H9 (cell line): ENCODE data around the gene SESN2. TPM values are rescaled to one million over a fixed set of nuclear protein-coding genes. Genes with fewer than 3 reads are reported as not detected.

Experiments
- DNase-seq: peaks from one replicate; pipeline ENCODE4 v3.0.0-alpha.2; 2017
- H2AFZ ChIP-seq: one replicate; pipeline ENCODE4 v1.6.1; 2013; ENCODE audit warnings: mild to moderate bottlenecking, low read length, control low read depth, moderate library complexity
- H2AK5ac ChIP-seq: 2 replicates; pipeline ENCODE4 v1.6.1; 2013; ENCODE audit warnings: low read length, control low read depth, mixed read lengths; ENCODE audit not compliant: insufficient read length
- H2BK120ac ChIP-seq: one replicate; pipeline ENCODE4 v1.6.1; 2013; ENCODE audit warnings: low read depth, mild to moderate bottlenecking, low read length, control low read depth, inconsistent platforms; ENCODE audit not compliant: poor library complexity, severe bottlenecking
- H2BK12ac ChIP-seq: 2 replicates; pipeline ENCODE4 v1.6.1; 2013; ENCODE audit warnings: low read length, control low read depth, mixed read lengths, low read depth; ENCODE audit not compliant: insufficient read length
- H2BK15ac ChIP-seq: 2 replicates; pipeline ENCODE4 v1.6.1; 2013; ENCODE audit warnings: low read depth, low read length, control low read depth
- H2BK20ac ChIP-seq: one replicate; pipeline ENCODE4 v1.6.1; 2013; ENCODE audit warnings: low read depth, mild to moderate bottlenecking, low read length, control low read depth, inconsistent platforms; ENCODE audit not compliant: poor library complexity, severe bottlenecking
- H2BK5ac ChIP-seq: 2 replicates; pipeline ENCODE4 v1.6.1; 2013; ENCODE audit warnings: low read length, control low read depth, mixed read lengths; ENCODE audit not compliant: insufficient read length
- H3K14ac ChIP-seq: 2 replicates; pipeline ENCODE4 v1.6.1; 2013; ENCODE audit warnings: low read length, control low read depth; ENCODE audit not compliant: insufficient read depth
- H3K18ac ChIP-seq: 2 replicates; pipeline ENCODE4 v1.6.1; 2013; ENCODE audit warnings: low read depth, mild to moderate bottlenecking, mixed read lengths, low read length, control low read depth; ENCODE audit not compliant: insufficient read length
- H3K23ac ChIP-seq: 2 replicates; pipeline ENCODE4 v1.6.1; 2013; ENCODE audit warnings: low read length, control low read depth, mixed read lengths, low read depth; ENCODE audit not compliant: insufficient read length
- H3K23me2 ChIP-seq: 2 replicates; pipeline ENCODE4 v1.6.1; 2013; ENCODE audit warnings: low read depth, mild to moderate bottlenecking, mixed read lengths, low read length, control low read depth; ENCODE audit not compliant: insufficient read length, poor library complexity, severe bottlenecking
- H3K27ac ChIP-seq: 2 replicates; pipeline ENCODE4 v1.5.1; 2013; ENCODE audit warnings: low read length, control low read depth, mixed read lengths, low read depth; ENCODE audit not compliant: insufficient read length
- H3K27me3 ChIP-seq: 2 replicates; pipeline ENCODE4 v1.6.1; 2013; ENCODE audit warnings: low read length, control low read depth, inconsistent platforms; ENCODE audit not compliant: insufficient read depth
- H3K4ac ChIP-seq: 2 replicates; pipeline ENCODE4 v1.6.1; 2013; ENCODE audit warnings: low read depth, mild to moderate bottlenecking, control low read depth, inconsistent platforms, low read length, moderate library complexity
- H3K4me1 ChIP-seq: 2 replicates; pipeline ENCODE4 v1.6.1; 2013; ENCODE audit warnings: low read length, control low read depth, inconsistent platforms; ENCODE audit not compliant: insufficient read depth
- H3K4me2 ChIP-seq: 2 replicates; pipeline ENCODE4 v1.6.1; 2013; ENCODE audit warnings: low read length, control low read depth, mixed read lengths; ENCODE audit not compliant: insufficient read length, insufficient read depth
- H3K56ac ChIP-seq: 2 replicates; pipeline ENCODE4 v1.6.1; 2013; ENCODE audit warnings: low read depth, mild to moderate bottlenecking, mixed read lengths, low read length, control low read depth; ENCODE audit not compliant: insufficient read length
- H3K79me1 ChIP-seq: 2 replicates; pipeline ENCODE4 v1.6.1; 2013; ENCODE audit warnings: low read depth, mild to moderate bottlenecking, moderate library complexity, low read length, control low read depth, inconsistent platforms; ENCODE audit not compliant: insufficient read depth, poor library complexity, severe bottlenecking
- H3K79me2 ChIP-seq: 2 replicates; pipeline ENCODE4 v1.6.1; 2013; ENCODE audit warnings: low read length, control low read depth, inconsistent platforms; ENCODE audit not compliant: insufficient read depth
- H3K9ac ChIP-seq: 2 replicates; pipeline ENCODE4 v1.6.1; 2013; ENCODE audit warnings: low read length, control low read depth, mixed read lengths; ENCODE audit not compliant: insufficient read length; ENCODE audit errors: extremely low read depth
- H3K9me3 ChIP-seq: one replicate; pipeline ENCODE4 v1.6.1; 2013; ENCODE audit warnings: low read depth, low read length, inconsistent platforms; ENCODE audit not compliant: control insufficient read depth
- H3T11ph ChIP-seq: one replicate; pipeline ENCODE4 v1.6.1; 2013; ENCODE audit warnings: mild to moderate bottlenecking, low read length, control low read depth, inconsistent platforms
- H4K20me1 ChIP-seq: one replicate; pipeline ENCODE4 v1.6.1; 2013; ENCODE audit not compliant: control insufficient read depth, insufficient read length, insufficient read depth
- H4K5ac ChIP-seq: 2 replicates; pipeline ENCODE4 v1.6.1; 2013; ENCODE audit warnings: low read depth, mild to moderate bottlenecking, mixed read lengths, low read length, control low read depth; ENCODE audit not compliant: insufficient read length
- H4K8ac ChIP-seq: replicated peaks from 2 replicates; pipeline ENCODE4 v1.6.1; 2013; ENCODE audit warnings: low read length, control low read depth, mixed read lengths, low read depth; ENCODE audit not compliant: insufficient read length
- H4K91ac ChIP-seq: 2 replicates; pipeline ENCODE4 v1.6.1; 2013; ENCODE audit warnings: low read depth, mild to moderate bottlenecking, moderate library complexity, mixed read lengths, low read length, control low read depth; ENCODE audit not compliant: insufficient read length
- H3K27ac Mint-ChIP-seq, 3 experiments: 2 replicates in 2 of 3; 3 replicates in 1 of 3; pipeline ENCODE4 v1.8.0; 2020 to 2021; ENCODE audit warnings: mixed read lengths in 3 of 3, mild to moderate bottlenecking in 1 of 3, moderate library complexity in 1 of 3
- H3K27me3 Mint-ChIP-seq: 2 replicates; pipeline ENCODE4 v1.8.0; 2021; ENCODE audit warnings: low read depth, mild to moderate bottlenecking, moderate library complexity, mixed read lengths
- H3K36me3 Mint-ChIP-seq, 3 experiments: 2 replicates in 2 of 3; 3 replicates in 1 of 3; pipeline ENCODE4 v1.8.0; 2020 to 2021; ENCODE audit warnings: low read depth in 3 of 3, mixed read lengths in 3 of 3; ENCODE audit not compliant: insufficient read depth in 1 of 3
- H3K4me1 Mint-ChIP-seq, 2 experiments: 2 replicates each; pipeline ENCODE4 v1.8.0; 2020; ENCODE audit warnings: mixed read lengths in 2 of 2
- H3K4me3 Mint-ChIP-seq, 2 experiments: 2 replicates in 1 of 2; 3 replicates in 1 of 2; pipeline ENCODE4 v1.8.0; 2020 to 2021; ENCODE audit warnings: mild to moderate bottlenecking in 2 of 2, mixed read lengths in 2 of 2, moderate library complexity in 1 of 2
- H3K9me3 Mint-ChIP-seq, 2 experiments: 2 replicates in 1 of 2; 3 replicates in 1 of 2; pipeline ENCODE4 v1.8.0; 2020; ENCODE audit warnings: mild to moderate bottlenecking in 2 of 2, mixed read lengths in 2 of 2, moderate library complexity in 1 of 2
- WGBS: extraction: QIAGEN DNeasy Blood & Tissue Kit; methylation state at CpG from one replicate; pipeline ENCODE4 v1.1.7; 2013; ENCODE audit warnings: missing lambda C conversion rate, low lambda C conversion rate, mixed read lengths; ENCODE audit not compliant: insufficient read length; ENCODE audit errors: extremely low coverage; 5-methylcytosine and 5-hydroxymethylcytosine counted together
- total RNA-seq: library from RNA; stranded (reverse); gene quantifications from 2 replicates; pipeline ENCODE4 v1.2.1, GENCODE V29; 2021
- TF ChIP-seq, protein P1 (sequence below): fragments of 200-600 bp; sonication (generic); conservative IDR thresholded peaks from 3 replicates; pipeline ENCODE4 v1.8.0; 2021; ENCODE audit warnings: antibody characterized with exemption, mild to moderate bottlenecking

SESN2 gene
- total RNA-seq, 1 experiment from 2014 or later: 24.6 TPM

DNA sequence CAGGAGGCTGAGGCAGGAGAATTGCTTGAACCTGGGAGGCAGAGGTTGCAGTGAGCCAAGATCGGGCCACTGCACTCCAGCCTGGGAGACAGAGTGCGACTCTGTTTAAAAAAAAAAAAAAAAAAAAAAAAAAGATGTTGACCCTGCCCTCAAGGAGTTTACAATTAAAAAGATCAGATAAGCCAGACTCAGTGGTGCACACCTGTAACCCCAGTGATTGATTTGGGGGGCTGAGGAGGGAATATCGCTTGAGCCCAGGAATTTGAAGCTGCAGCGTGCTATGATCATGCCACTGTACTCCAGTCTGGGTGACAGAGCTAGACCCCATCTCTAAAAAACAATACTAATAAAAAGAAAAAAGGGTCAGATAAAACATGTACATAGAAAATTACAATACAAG is 1.6 kb upstream of the SESN2 start:
- peaks cover 14% of the 10 kb centered on the region; the same call in 1 of the 2 replicates for H3K79me2 ChIP-seq
- Mint-ChIP-seq H3K9me3 (no peaks in the 10 kb centered on the region), H3K4me1 (peaks cover 19 to 23% of the 10 kb centered on the region in 2 experiments), H3K27ac (no peak overlapping the region), H3K36me3 (peaks cover under 1 to 3% (median 3%) of the 10 kb centered on the region in 3 experiments; a peak in 4 of 7 replicates), H3K4me3 (no peak overlapping the region; a peak in 1 of 5 replicates), H3K27me3 (no peaks in the 10 kb centered on the region; the same call in 1 of the 2 replicates)
- no peak overlapping the region for H3K4ac ChIP-seq
- H2BK20ac ChIP-seq: no peak overlapping the region
- no peak overlapping the region for H3K4me2 ChIP-seq
- H3K79me1 ChIP-seq: no peaks in the 10 kb centered on the region
- TF ChIP-seq, protein P1, sequence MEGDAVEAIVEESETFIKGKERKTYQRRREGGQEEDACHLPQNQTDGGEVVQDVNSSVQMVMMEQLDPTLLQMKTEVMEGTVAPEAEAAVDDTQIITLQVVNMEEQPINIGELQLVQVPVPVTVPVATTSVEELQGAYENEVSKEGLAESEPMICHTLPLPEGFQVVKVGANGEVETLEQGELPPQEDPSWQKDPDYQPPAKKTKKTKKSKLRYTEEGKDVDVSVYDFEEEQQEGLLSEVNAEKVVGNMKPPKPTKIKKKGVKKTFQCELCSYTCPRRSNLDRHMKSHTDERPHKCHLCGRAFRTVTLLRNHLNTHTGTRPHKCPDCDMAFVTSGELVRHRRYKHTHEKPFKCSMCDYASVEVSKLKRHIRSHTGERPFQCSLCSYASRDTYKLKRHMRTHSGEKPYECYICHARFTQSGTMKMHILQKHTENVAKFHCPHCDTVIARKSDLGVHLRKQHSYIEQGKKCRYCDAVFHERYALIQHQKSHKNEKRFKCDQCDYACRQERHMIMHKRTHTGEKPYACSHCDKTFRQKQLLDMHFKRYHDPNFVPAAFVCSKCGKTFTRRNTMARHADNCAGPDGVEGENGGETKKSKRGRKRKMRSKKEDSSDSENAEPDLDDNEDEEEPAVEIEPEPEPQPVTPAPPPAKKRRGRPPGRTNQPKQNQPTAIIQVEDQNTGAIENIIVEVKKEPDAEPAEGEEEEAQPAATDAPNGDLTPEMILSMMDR: no peak
- H4K20me1 ChIP-seq: no peaks in the 10 kb centered on the region
- no peak overlapping the region for H4K8ac ChIP-seq
- H3K56ac ChIP-seq: no peak overlapping the region
- no peak overlapping the region for H2BK15ac ChIP-seq
- H3K9me3 ChIP-seq: no peaks in the 10 kb centered on the region
- no peak overlapping the region for H3T11ph ChIP-seq
- no peak overlapping the region for H2BK12ac ChIP-seq
- no peak overlapping the region for H3K27ac ChIP-seq
- H3K9ac ChIP-seq: no peak overlapping the region
- H3K4me1 ChIP-seq: no peaks in the 10 kb centered on the region
- peaks cover 7% of the 10 kb centered on the region for H3K23me2 ChIP-seq
- WGBS: no CpG with 5 or more reads among the region's 4 CpGs
- no peak overlapping the region for H2AK5ac ChIP-seq
- H2BK5ac ChIP-seq: no peak overlapping the region
- H3K18ac ChIP-seq: no peak overlapping the region
- no peak for DNase-seq
- H2AFZ ChIP-seq: no peak overlapping the region
- no peak overlapping the region for H3K14ac ChIP-seq
- no peak overlapping the region for H4K91ac ChIP-seq
- no peak overlapping the region for H4K5ac ChIP-seq
- no peak overlapping the region for H3K23ac ChIP-seq
- no peaks in the 10 kb centered on the region for H3K27me3 ChIP-seq
- H2BK120ac ChIP-seq: no peak overlapping the region
